ENCODE measurements around the gene PYCARD.

DNA sequence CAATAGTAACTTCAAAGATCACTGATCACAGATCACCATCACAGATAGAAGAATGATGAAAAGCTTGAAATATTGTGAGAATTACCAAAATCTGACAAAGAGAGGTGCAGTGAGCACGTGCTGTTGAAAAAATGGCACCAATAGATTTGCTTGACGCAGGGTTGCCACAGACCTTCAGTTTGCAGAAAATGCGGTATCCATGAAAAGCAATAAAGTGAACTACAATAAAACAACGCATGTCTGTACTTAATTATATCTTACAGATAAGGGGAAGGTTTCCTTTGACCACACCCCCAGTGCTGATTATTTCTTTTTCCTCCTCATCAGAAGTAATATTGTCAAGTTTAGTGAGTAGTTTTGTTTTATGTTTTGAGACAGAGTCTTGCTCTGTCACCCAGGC lies 35.5 kb upstream of the PYCARD start:
- TF ChIP-seq, protein P1, sequence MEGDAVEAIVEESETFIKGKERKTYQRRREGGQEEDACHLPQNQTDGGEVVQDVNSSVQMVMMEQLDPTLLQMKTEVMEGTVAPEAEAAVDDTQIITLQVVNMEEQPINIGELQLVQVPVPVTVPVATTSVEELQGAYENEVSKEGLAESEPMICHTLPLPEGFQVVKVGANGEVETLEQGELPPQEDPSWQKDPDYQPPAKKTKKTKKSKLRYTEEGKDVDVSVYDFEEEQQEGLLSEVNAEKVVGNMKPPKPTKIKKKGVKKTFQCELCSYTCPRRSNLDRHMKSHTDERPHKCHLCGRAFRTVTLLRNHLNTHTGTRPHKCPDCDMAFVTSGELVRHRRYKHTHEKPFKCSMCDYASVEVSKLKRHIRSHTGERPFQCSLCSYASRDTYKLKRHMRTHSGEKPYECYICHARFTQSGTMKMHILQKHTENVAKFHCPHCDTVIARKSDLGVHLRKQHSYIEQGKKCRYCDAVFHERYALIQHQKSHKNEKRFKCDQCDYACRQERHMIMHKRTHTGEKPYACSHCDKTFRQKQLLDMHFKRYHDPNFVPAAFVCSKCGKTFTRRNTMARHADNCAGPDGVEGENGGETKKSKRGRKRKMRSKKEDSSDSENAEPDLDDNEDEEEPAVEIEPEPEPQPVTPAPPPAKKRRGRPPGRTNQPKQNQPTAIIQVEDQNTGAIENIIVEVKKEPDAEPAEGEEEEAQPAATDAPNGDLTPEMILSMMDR (IDR thresholded peaks at IDR 0.05), result no peak
- TF ChIP-seq POLR2A (IDR thresholded peaks at IDR 0.05), result no peak
